HEK293 (cell line): ENCODE measurements around the gene ASF1A.

Source experiments
- CTCF ChIA-PET: fragments of 350-600 bp; formaldehyde crosslinking; extraction: SDS; loops from one replicate; lab custom pipeline; 2021; ENCODE audit warnings: antibody characterized with exemption; lab: Yijun Ruan, JAX
- POLR2A ChIA-PET: fragments of 300-600 bp; formaldehyde crosslinking; extraction: SDS; loops from one replicate; lab custom pipeline; 2020; ENCODE audit warnings: antibody characterized with exemption, inconsistent platforms; lab: Yijun Ruan, JAX
- H3K27ac ChIP-seq: fragments of 200-500 bp; sonication (Bioruptor generic); 2 replicates; pipeline ENCODE4 v1.5.1; 2014; ENCODE audit warnings: low read depth, low read length, control low read depth, inconsistent platforms; ENCODE audit errors: extremely low read depth
- H3K36me3 ChIP-seq, 2 experiments: fragments of 200-500 bp in 1 of 2; sonication (Bioruptor generic) in 1 of 2; 1 replicate in 1 of 2; 2 replicates in 1 of 2; pipeline ENCODE4 v1.5.1; 2014 to 2017; ENCODE audit warnings: inconsistent platforms in 2 of 2, low read length in 2 of 2; ENCODE audit not compliant: control insufficient read depth in 2 of 2, insufficient read depth in 1 of 2
- H3K4me1 ChIP-seq: fragments of 200-500 bp; sonication (Bioruptor generic); 2 replicates; pipeline ENCODE4 v1.5.1; 2014; ENCODE audit warnings: mild to moderate bottlenecking, low read length, inconsistent platforms; ENCODE audit not compliant: control insufficient read depth, insufficient read depth
- H3K4me3 ChIP-seq: 2 replicates; pipeline ENCODE4 v1.5.1; 2011; ENCODE audit warnings: low read depth, mild to moderate bottlenecking, control low read depth, low read length, moderate library complexity
- H3K9me3 ChIP-seq: fragments of 200-500 bp; sonication (Bioruptor generic); 2 replicates; pipeline ENCODE4 v1.5.1; 2014; ENCODE audit warnings: low read depth, low read length, inconsistent platforms; ENCODE audit not compliant: control insufficient read depth, insufficient read depth
- KLF7 ChIP-seq: fragments of 450-650 bp; formaldehyde crosslinking; IDR thresholded peaks from 2 replicates; pipeline ENCODE4 v1.5.1; 2016; ENCODE audit warnings: missing biosample characterization, missing genetic modification characterization, borderline replicate concordance
- REPIN1 ChIP-seq: fragments of 450-650 bp; formaldehyde crosslinking; IDR thresholded peaks from 2 replicates; pipeline ENCODE4 v1.5.1; 2017; ENCODE audit warnings: missing biosample characterization, missing genetic modification characterization, low read depth
- ZFP37 ChIP-seq: fragments of 450-650 bp; formaldehyde crosslinking; IDR thresholded peaks from 2 replicates; pipeline ENCODE4 v1.5.1; 2016; ENCODE audit warnings: missing biosample characterization, missing genetic modification characterization
- ZNF223 ChIP-seq: fragments of 450-650 bp; formaldehyde crosslinking; IDR thresholded peaks from 2 replicates; pipeline ENCODE4 v1.5.1; 2016; ENCODE audit warnings: missing biosample characterization, missing genetic modification characterization
- ZNF292 ChIP-seq: fragments of 450-650 bp; formaldehyde crosslinking; IDR thresholded peaks from 2 replicates; pipeline ENCODE4 v1.5.1; 2016; ENCODE audit warnings: low read depth, missing biosample characterization, missing genetic modification characterization, borderline replicate concordance
- ZNF324 ChIP-seq: fragments of 450-650 bp; formaldehyde crosslinking; IDR thresholded peaks from 2 replicates; pipeline ENCODE4 v1.5.1; 2016; ENCODE audit warnings: missing biosample characterization, missing genetic modification characterization
- ZNF335 ChIP-seq: fragments of 450-650 bp; formaldehyde crosslinking; conservative IDR thresholded peaks from 2 replicates; pipeline ENCODE4 v1.5.1; 2016; ENCODE audit warnings: missing biosample characterization, missing genetic modification characterization
- ZNF391 ChIP-seq: fragments of 450-650 bp; formaldehyde crosslinking; IDR thresholded peaks from 2 replicates; pipeline ENCODE4 v1.5.1; 2016; ENCODE audit warnings: low read depth, missing biosample characterization, missing genetic modification characterization, borderline replicate concordance
- ZNF423 ChIP-seq: fragments of 450-650 bp; formaldehyde crosslinking; IDR thresholded peaks from 2 replicates; pipeline ENCODE4 v1.5.1; 2016; ENCODE audit warnings: missing biosample characterization, missing genetic modification characterization
- ZNF473 ChIP-seq: fragments of 450-650 bp; formaldehyde crosslinking; IDR thresholded peaks from 2 replicates; pipeline ENCODE4 v1.5.1; 2017; ENCODE audit warnings: missing biosample characterization, missing genetic modification characterization
- ZNF600 ChIP-seq: fragments of 450-650 bp; formaldehyde crosslinking; IDR thresholded peaks from 2 replicates; pipeline ENCODE4 v1.5.1; 2016; ENCODE audit warnings: missing biosample characterization, missing genetic modification characterization
- ZNF610 ChIP-seq: fragments of 450-650 bp; formaldehyde crosslinking; IDR thresholded peaks from 2 replicates; pipeline ENCODE4 v1.5.1; 2016; ENCODE audit warnings: missing biosample characterization, missing genetic modification characterization, borderline replicate concordance
- ZNF664 ChIP-seq: fragments of 450-650 bp; formaldehyde crosslinking; IDR thresholded peaks from 2 replicates; pipeline ENCODE4 v1.5.1; 2016; ENCODE audit warnings: missing biosample characterization, missing genetic modification characterization
- ZNF707 ChIP-seq: fragments of 450-650 bp; formaldehyde crosslinking; IDR thresholded peaks from 2 replicates; pipeline ENCODE4 v1.5.1; 2016; ENCODE audit warnings: missing biosample characterization, missing genetic modification characterization
- ZSCAN23 ChIP-seq: fragments of 450-650 bp; formaldehyde crosslinking; IDR thresholded peaks from 2 replicates; pipeline ENCODE4 v1.5.1; 2016; ENCODE audit warnings: missing biosample characterization, missing genetic modification characterization
- TF ChIP-seq, protein P1 (sequence below): fragments of 450-650 bp; formaldehyde crosslinking; IDR thresholded peaks from 2 replicates; pipeline ENCODE4 v1.5.1; 2016; ENCODE audit warnings: missing biosample characterization, missing genetic modification characterization, borderline replicate concordance
- TF ChIP-seq, protein P2 (sequence below): fragments of 450-650 bp; formaldehyde crosslinking; IDR thresholded peaks from 2 replicates; pipeline ENCODE4 v1.5.1; 2016; ENCODE audit warnings: missing biosample characterization, missing genetic modification characterization

ASF1A gene

DNA sequence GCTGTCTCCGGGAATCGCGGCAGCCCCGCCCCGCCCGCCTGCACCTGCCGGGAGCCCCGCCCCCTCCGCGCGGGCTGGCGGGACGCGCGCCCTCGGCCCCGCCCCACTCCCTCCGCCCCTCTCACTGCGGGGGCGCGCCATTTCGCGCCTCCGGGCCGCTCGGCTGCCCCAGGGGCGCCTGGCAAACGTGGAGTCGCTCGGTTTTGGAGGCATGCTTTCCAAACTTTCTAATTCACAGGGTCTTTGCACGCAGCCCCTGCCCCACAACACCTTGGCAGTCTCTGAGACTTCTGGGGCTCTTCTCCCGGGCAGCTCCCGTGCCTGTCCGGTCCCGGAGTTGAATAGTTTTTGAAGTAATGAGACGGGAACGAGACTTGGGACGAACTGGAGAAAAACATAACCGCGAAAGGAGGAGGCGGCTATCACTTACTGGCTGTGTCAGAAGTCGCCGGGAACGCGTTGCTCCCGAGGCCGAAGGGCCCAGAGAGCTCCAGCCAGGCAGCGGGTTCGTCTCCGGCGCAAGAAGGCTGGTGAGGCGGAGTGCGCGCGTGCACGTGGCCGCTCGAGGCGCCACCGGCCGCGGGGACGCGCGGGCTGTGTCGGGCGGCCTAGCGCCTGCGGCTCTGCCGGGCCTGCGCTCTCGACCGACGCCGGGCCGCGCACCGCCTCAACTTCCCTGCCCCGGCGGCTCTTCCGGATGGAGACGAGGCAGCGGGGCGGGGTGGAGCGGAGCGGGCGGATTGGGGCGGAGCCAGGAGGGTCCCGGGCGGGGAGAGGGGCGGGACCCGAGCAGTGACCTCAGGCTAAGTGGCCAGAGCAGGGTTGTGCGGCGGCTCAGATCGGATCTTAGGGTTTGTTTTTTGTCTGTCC lies 40.7 kb downstream of the ASF1A start, which contains the start of gene MCM9 (continued):
- TF ChIP-seq, protein P1, sequence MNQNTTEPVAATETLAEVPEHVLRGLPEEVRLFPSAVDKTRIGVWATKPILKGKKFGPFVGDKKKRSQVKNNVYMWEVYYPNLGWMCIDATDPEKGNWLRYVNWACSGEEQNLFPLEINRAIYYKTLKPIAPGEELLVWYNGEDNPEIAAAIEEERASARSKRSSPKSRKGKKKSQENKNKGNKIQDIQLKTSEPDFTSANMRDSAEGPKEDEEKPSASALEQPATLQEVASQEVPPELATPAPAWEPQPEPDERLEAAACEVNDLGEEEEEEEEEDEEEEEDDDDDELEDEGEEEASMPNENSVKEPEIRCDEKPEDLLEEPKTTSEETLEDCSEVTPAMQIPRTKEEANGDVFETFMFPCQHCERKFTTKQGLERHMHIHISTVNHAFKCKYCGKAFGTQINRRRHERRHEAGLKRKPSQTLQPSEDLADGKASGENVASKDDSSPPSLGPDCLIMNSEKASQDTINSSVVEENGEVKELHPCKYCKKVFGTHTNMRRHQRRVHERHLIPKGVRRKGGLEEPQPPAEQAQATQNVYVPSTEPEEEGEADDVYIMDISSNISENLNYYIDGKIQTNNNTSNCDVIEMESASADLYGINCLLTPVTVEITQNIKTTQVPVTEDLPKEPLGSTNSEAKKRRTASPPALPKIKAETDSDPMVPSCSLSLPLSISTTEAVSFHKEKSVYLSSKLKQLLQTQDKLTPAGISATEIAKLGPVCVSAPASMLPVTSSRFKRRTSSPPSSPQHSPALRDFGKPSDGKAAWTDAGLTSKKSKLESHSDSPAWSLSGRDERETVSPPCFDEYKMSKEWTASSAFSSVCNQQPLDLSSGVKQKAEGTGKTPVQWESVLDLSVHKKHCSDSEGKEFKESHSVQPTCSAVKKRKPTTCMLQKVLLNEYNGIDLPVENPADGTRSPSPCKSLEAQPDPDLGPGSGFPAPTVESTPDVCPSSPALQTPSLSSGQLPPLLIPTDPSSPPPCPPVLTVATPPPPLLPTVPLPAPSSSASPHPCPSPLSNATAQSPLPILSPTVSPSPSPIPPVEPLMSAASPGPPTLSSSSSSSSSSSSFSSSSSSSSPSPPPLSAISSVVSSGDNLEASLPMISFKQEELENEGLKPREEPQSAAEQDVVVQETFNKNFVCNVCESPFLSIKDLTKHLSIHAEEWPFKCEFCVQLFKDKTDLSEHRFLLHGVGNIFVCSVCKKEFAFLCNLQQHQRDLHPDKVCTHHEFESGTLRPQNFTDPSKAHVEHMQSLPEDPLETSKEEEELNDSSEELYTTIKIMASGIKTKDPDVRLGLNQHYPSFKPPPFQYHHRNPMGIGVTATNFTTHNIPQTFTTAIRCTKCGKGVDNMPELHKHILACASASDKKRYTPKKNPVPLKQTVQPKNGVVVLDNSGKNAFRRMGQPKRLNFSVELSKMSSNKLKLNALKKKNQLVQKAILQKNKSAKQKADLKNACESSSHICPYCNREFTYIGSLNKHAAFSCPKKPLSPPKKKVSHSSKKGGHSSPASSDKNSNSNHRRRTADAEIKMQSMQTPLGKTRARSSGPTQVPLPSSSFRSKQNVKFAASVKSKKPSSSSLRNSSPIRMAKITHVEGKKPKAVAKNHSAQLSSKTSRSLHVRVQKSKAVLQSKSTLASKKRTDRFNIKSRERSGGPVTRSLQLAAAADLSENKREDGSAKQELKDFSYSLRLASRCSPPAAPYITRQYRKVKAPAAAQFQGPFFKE (tag by site-specific recombination) = no peak
- TF ChIP-seq ZNF324 (tag by site-specific recombination) = peak; percentile 46; the same call in 1 of the 2 replicates
- peak; percentile 51; the same call in 1 of the 2 replicates for TF ChIP-seq ZFP37 (tag by site-specific recombination)
- no peak for TF ChIP-seq ZNF423 (tag by site-specific recombination)
- no peak for TF ChIP-seq ZNF292 (tag by site-specific recombination)
- TF ChIP-seq ZNF707 (tag by site-specific recombination) = no peak
- peak; percentile 84; the same call in 1 of the 2 replicates for TF ChIP-seq ZNF391 (tag by site-specific recombination)
- peak; percentile 61; the same call in 1 of the 2 replicates for TF ChIP-seq ZNF600 (tag by site-specific recombination)
- no peak for TF ChIP-seq ZNF223 (tag by site-specific recombination)
- no peak for TF ChIP-seq ZSCAN23 (tag by site-specific recombination)
- peak; percentile 24; the same call in 1 of the 2 replicates for TF ChIP-seq KLF7 (tag by site-specific recombination)
- 0 out of 2 replicates have a peak, but pooled peaks have one; percentile 22 for TF ChIP-seq ZNF610 (tag by site-specific recombination)
- no peak for TF ChIP-seq ZNF664
- TF ChIP-seq REPIN1 = peak; percentile 33; the same call in 1 of the 2 replicates
- TF ChIP-seq ZNF473 (tag by site-specific recombination) = no peak
- TF ChIP-seq, protein P2, sequence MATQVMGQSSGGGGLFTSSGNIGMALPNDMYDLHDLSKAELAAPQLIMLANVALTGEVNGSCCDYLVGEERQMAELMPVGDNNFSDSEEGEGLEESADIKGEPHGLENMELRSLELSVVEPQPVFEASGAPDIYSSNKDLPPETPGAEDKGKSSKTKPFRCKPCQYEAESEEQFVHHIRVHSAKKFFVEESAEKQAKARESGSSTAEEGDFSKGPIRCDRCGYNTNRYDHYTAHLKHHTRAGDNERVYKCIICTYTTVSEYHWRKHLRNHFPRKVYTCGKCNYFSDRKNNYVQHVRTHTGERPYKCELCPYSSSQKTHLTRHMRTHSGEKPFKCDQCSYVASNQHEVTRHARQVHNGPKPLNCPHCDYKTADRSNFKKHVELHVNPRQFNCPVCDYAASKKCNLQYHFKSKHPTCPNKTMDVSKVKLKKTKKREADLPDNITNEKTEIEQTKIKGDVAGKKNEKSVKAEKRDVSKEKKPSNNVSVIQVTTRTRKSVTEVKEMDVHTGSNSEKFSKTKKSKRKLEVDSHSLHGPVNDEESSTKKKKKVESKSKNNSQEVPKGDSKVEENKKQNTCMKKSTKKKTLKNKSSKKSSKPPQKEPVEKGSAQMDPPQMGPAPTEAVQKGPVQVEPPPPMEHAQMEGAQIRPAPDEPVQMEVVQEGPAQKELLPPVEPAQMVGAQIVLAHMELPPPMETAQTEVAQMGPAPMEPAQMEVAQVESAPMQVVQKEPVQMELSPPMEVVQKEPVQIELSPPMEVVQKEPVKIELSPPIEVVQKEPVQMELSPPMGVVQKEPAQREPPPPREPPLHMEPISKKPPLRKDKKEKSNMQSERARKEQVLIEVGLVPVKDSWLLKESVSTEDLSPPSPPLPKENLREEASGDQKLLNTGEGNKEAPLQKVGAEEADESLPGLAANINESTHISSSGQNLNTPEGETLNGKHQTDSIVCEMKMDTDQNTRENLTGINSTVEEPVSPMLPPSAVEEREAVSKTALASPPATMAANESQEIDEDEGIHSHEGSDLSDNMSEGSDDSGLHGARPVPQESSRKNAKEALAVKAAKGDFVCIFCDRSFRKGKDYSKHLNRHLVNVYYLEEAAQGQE (tag by site-specific recombination) = 0 out of 2 replicates have a peak, but pooled peaks have one; percentile 40

DNA sequence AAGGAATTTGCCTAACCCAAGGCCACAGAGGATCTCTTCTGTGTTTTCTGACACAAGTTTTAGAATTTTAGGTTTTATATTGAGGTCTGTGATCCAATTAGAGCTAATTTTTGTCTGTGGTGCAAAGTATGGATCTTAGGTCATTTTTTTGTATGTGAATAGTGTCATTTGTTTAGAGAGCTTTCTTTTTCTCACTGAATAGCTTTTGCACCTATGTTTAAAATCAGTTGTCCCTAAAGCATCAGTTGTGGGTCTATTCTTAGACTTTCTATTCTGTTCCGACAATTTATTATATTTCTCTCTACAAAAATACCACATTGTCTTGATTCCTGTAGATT lies 41.3 kb downstream of the ASF1A start:
- Histone ChIP-seq H3K9me3 (no peaks in the 10 kb centered on the region), H3K27ac (no peak overlapping the region), H3K36me3 (peaks cover 3 to 28% of the 10 kb centered on the region in 2 experiments), H3K4me1 (peaks cover 4% of the 10 kb centered on the region; the same call in 1 of the 2 replicates)
- POLR2A ChIA-PET = interaction anchor here (1.5 to 2.4 kb wide), 2 partner anchors 40 to 46 kb away, joined by 5 to 21 read pairs; partner anchors contain the start of gene ASF1A
- CTCF ChIA-PET = interaction anchor here (0.5 to 1.3 kb wide), 3 partner anchors 24 to 59 kb away, joined by 3 to 5 read pairs (median 5); no protein-coding TSS in a partner anchor
- TF ChIP-seq ZNF610 (tag by site-specific recombination) (peak; percentile 56; the same call in 1 of the 2 replicates), ZNF335 (tag by site-specific recombination) (peak; percentile 81), REPIN1 (no peak)
- TF ChIP-seq, all 188 proteins: peak for 2
- H3K4me3 ChIP-seq = peak overlapping the region; percentile 85
